GM19395 (cell line): ENCODE measurements around the gene DPYSL4.

Experiments
- ATAC-seq: cut with Tn5 transposase; IDR thresholded peaks from one replicate; pipeline ENCODE4 v1.9.1; 2021; ENCODE audit warnings: mild to moderate bottlenecking, moderate library complexity; ENCODE audit not compliant: unreplicated experiment

The DPYSL4 gene

DNA sequence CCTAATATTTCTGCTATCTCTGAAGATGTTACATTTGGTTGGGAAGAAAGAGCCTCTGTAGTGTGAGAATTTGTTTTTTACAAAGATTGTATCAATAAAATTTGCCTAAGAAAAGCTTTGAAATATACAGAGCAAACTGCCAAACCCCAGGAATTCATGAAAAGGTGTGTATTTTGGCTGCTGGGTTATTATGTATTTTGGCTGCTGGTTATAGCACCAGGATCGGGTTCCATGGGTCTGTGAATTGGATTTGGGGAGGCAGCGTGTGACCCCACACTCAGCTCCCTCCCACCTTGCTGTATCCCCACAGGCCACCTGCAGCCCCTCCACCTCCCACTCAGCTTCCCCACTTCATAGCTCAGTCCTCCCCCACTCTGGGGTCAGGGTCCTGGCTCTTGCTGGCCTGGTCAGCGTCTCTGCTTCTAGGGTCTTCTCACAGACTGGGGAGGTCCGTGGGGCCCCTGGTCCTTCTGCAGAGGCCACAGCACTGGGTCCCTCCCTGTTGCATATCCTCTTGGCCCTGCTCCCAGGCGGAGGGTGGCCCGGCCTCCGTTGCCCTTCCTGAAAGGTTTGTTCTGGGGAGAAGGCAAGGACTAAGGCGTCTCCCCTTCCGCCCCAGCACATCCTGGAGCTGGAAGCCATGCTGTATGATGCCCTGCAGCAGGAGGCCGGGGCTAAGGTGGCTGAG lies 24.0 kb upstream of the DPYSL4 start:
- ATAC-seq, result no peak

DNA sequence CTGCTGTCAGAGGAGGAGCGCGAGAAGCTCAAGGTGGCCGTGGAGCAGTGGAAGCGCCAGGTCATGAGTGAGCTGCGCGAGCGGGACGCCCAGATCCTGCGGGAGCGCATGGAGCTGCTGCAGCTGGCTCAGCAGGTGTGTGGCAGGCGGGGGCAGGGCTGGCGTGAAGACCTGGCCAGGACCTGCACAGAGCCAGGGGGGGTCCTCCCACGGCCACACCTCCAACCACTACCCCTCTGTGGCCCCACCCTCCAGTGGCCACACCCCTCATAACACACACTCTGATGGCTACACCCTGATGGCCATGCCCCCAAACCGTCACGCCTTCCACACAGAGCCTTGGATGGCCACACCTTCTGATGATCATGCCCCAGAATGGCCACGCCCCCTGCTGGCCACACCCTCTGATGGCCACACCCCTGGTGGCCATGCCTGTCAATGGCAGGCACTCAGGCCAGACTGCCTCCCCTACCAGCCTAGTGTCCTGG lies 23.4 kb upstream of the DPYSL4 start:
- ATAC-seq, result no peak

DNA sequence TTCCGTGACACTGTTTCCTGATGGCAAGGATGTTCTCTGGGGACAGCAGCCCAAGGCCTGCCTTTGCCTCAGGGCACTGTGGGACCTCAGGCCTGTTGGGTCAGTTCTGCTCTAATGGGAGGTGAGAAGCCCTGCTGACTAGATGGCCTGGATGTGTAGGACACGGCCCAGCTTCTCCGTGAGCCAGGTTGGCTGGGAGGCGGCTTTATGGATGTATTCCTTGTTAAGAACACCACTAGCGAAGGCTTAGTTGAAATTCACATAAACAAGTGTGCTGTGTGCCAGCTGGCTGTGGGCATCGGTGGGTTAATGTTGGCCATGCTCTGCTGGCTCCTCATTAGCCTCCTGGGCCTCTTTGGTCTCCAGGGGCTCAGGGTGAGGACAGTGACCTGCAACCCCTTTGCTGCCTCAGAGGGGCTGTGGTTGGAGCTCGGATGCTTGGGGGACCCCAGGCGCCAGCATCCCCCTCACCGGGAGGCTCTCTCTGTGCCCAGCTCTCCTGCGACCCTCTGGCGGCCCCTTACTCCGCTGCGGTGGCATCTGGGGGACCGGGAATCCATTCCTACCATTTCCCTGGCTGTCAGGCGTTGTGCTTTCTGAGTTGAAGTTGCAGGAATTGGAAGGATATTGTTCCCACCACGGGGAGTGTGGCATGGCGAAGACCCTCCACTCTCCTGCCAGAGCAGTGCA lies 22.8 kb upstream of the DPYSL4 start:
- ATAC-seq, result no peak

DNA sequence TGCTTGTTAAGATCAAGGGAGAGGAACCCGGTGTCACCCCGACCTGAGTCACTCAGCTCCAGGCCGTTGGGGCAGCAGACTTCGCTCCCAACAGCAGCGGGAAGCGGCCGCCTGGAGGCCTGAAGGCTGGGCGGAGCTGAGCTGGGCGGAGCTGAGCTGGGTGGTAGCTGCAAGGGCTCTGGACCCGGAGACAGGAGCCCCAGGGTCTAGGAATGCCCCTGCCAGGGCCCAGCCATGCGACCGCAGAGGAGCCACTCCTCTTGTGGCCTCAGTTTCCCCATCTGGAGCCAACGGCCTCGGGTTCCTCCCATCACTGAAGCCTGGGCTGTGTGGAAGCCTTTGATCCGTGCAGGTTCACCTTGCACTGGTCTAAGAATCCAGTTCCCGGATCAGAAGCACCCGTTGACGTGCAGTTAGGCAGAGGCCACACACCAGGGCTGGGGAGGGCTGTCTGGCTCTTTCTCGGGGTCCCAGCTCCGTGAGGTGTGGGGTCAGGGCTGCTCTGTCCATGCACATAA lies 21.9 kb upstream of the DPYSL4 start:
- ATAC-seq, result no peak

DNA sequence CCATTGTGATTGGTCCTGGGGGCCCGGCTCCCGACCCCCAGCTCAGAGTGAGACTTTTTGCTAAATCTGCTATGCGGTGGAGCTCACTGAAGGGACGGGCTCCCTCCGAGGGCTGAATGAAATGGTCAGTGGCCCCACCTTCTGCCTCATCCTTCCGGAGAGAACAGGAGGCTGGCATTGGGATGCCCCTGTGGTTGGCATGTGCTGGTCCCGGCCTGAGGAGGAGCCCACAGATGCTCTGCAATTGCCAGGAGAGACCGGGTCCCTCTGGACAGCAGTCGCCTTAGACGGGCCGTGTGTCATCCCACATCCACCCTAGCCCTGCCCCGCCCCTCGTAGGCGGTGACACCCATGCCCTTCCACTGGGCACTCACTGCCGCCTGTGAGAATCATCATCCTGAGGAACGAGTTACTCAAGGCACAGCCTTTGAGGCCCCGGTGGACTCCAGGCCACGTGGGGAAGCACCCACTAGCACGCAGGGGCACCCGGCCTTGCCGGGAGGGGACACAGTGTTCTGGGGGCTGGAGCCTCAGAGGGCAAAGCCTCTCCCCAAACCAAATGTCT lies 21.2 kb upstream of the DPYSL4 start:
- ATAC-seq, result no peak

DNA sequence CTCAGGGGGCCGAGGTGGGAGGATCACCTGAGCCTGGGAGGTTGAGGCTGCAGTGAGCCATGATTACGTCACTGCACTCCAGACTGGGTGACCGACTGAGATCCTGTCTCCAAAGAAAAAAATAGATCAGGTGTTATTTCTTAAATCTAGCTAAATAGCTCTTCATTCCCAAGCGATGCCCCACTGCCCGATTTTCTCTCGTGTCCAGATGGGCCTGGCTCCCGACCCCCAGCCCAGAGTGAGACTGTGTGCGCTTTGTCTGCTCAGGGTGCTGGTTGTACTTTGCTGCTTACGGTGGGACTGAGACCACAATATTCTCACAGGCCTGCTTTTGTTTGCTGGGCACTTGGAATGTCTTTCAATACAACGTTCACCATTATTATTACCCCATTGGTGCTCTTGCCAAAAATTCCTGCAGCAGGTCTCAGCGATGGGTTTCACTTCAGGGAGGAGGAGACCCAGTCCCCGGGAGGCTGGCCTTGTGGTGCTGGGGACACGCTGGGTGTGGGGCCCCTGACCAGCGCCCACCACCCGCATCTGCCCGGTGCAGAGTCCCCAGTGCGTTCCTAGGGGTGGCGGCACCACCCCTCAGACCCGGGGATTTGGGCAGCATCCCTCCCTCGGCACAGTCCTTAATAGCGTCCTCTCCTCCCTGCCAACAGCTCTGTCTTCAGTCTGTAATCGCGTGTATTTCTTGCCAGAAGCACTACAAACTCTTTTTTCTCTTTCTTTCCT lies 20.4 kb upstream of the DPYSL4 start:
- ATAC-seq, result no peak

DNA sequence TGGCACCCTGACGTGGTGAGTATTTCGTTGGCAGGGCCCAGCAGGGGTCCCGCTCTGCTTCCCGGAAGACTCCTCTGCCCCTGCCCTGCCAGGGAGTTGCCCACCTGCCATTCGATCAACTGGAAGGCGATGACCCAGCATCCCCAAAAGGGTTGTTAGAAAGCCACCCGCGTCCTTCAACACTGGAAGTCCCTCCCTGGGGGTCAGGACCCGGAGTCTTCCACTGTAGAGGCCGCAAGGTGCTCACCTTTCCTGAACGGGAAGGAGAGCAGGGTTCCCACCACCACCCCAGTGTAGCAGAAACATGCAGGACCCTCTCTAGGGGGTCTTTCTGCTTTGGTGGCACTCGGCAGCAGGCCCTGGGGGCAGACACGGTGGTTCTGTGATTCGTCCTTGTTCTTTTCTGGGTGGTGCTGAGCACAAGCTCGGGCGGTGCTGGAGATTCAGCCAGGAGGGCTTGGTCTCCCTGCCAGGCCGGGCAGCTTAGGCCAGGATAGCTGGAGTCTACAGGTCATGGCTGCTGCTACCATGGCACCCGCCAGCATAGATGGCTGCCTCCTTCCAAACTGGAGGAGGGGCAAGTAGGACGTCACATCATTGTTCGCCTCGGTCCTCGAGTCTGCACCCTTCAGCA lies 19.6 kb upstream of the DPYSL4 start:
- no peak for ATAC-seq

DNA sequence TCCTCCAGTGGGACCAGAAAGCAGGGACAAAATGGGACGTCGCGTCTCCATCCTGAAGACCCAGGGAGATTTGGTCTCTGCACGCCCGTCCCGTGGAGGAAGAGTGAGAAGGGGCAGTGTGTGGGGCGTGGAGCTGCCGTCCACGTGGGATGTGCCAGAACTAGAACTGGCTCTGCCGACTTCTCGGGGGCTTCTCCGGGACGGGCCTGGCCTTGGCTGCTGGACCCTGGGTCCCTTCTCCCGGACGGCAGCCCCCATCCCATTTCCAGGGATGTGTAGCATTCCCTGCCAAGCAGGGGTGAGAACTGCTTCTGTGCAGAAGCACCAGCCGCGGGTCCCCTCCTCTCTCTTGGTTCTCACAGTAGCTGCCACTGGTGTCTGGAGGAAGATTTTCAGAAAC lies 18.8 kb upstream of the DPYSL4 start:
- no peak for ATAC-seq

DNA sequence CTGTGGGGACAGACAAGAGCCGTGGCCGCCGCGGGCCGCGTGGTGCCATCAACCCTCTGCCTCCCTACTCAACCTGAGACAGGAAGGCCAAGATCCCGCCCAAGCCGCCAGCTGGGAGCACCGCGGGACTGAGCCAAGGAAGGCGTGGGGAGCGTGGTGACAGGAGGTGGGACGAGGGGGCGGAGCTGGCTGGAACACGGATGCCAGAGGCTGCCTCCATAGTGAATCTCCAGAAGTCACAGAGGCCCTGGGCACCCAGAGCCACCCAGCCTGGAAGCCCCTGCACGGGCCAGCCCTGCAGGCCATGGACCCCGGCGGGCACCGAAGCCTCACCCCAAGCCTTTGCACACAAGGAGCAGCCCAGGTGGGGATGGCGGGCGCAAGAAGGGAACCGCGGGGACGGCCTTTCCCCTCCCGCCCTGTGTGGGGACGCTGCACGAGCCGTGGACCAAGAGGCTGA lies 18.1 kb upstream of the DPYSL4 start:
- ATAC-seq, result no peak

DNA sequence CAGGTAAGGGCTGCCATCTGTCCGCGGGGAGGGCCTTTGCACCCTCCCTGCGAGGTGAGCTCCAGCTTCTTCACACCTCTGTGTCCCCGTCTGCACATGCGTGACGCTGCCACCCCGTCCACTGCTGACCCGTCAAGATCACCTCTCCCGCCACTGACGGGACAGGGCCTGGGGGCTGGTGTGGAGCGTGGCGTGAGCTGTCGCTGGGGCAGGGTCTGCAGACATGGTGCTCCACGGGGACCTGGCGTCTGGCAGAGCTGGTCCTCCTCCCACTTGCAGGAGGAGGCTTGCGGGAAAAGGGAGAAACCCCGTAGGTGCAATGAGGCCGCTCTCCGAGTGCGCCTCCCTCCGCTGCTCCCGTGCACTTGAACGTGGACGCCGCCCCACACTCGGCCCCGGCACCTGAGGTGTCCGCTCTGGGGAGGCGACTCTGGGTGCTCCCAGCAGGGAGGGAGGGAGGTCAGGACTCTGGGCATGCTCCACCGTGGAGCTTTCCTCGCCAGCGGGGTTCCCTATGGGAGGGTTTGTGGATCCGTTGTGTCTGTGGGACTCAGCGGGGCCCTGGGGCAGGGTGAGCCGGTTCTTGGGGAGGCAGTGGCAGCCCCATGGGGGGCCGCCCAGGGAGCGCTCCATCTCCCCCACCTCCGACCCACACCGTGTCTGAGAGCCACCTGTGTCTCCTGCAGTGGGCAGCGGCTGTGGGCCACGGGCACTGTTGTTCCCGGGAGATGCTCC lies 17.6 kb upstream of the DPYSL4 start:
- ATAC-seq, result no peak

DNA sequence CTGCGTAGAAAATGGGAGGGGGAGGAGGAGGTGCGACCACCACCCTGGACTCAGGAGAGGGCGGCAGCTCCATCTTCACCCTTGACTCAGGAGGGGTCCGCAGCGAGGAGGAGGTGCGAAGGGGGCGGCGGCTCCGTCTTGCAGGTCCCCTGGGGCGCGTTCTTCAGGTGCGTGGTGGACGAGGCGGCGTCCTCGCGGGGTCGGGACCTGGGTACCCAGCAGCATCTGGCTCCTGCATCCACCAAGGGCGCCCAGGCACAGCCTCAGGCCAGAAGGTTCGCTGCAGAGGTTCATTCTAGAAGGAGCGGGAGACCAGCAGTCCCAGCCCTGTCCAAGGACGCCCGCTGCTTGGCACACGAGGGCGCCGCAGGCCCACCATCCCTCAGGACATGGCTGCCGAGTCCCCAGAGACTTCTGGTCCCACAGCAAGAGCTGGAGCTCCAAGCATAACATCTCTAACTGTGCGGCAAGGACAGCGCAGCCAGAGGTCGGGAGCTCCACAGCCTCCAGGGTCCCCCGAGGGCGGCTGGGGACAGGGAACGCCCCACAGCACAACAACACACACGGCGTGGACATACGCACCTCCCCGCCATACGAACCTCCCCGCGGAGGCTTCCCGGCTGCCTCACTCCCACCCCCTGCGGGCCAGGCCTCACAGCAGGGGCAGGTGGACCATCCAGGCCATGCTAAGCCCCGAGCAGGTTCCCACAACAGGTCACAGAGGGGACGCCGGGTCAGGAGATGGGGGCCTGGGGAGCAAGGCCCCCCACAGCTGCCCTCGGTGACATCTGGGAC lies 16.8 kb upstream of the DPYSL4 start:
- no peak for ATAC-seq

DNA sequence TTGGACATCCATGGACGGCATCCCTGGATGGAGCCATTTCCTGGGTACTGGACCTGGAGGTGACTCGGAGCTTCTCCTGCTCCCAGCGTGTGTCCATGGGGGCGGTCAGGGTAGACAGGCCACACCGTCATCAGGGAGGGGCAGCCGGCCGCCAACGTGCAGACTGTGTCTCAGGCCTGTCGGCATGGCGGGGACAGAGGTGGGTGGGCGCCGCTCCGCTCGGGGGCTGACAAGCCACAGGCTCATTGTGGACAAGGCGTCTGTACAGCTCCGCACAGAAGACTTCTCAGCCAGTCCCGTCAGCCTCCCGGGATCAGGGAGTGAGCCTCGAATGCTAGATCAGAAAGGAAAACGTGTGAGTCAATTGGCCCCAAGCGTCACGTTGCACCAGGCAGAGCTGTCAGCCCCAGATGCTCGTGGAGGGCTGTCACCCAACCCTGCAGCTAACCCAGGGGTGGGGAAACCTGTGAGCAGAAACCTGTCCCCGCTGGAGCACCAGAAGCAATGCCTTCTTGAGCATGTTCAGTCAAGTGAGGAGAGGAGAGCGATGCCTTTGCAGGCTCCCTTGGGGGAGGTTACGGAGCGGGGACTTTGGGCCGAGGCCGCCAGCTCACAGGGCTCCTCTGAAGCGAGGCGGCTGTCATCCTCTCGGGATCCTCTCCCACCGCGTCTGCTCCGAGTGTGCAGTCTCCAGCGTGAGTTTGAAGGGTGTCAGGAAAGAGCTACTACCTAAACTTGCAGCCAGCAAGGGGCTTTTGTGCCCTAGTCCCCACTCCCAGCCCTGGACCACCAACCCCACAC lies 16.0 kb upstream of the DPYSL4 start:
- ATAC-seq, result no peak

DNA sequence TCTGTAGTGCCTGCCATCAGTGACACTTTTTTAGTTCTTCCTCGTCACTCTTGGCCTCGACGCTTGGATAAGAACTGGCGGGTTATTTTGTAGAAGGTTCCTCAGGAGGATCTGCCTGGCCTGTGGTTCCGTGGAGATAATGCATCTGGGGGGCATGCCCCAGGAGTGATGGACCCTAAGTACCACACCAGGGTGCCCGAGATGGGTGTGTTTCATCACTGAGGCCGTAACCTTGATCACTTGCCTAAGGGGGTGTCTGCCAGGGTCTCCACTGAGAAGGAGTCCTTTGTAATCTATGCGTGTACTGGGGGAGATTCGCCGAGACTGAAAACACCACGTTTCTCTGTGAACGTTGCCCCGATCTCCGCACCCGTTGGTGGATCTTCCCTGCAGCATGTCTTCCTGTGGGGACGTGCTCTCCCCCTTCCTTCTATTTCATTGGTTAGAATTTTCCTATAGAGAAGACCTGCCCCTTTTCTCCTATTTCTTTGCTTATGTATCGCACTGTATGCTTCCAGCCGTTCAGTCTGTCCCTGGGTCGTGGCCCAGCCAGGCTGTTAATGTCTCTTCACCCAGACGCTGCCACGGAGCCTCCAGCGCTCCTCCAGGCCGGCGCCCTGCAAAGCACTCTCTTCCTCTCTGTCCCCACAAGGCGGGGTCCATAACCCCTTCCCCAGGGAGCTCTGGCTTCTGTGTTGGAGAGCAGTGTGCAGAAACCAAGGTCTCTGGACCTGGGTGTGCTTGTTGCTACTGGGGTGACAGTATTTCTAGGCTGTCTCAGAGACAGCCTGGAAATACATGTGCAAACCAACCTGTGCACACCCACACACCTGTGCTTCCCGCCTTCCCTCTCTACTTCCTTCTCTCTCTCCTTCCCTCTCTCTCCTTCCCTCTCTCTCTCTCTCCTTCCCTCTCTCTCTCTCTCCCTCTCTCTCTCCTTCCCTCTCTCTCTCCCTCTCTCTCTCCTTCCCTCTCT lies 14.4 kb upstream of the DPYSL4 start:
- ATAC-seq, result no peak

DNA sequence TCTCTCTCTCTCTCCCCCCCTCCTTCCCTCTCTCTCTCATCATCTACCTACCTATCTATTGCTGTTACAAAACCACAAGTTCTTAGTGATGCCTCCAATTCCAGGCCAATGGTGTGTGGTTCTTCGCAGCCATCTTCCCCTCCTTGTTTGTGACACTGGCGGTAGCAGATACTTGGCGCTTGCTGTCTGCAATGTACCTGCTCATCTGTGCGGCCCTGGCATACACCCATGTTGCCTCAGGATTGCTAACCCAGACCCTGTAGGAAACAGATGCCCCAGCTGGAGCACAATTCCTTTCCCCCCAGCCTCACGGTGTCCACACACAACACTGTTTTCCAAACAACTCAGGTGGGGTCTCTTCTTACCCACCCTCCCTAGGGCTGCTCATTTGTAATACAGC lies 13.6 kb upstream of the DPYSL4 start:
- ATAC-seq, result no peak

DNA sequence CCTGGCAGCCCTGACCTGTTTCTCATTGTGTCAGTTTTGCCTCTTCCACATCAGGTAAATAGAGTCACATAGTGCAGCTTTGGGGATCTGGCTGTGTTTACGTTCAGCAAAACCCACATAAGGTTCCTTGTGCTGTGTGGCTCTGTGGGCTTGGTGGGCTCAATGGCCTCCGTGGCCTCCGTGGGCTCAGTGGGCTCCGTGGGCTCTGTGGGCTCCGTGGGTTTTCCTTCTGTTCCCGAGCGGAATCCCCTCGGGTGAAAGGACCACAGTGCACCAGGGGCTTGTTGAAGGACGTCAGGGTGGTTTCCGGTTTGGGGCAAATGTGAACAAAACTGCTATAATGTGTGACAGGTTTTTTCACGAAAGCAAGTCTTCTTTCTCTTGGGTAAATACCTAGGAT lies 12.5 kb upstream of the DPYSL4 start:
- ATAC-seq, result no peak

DNA sequence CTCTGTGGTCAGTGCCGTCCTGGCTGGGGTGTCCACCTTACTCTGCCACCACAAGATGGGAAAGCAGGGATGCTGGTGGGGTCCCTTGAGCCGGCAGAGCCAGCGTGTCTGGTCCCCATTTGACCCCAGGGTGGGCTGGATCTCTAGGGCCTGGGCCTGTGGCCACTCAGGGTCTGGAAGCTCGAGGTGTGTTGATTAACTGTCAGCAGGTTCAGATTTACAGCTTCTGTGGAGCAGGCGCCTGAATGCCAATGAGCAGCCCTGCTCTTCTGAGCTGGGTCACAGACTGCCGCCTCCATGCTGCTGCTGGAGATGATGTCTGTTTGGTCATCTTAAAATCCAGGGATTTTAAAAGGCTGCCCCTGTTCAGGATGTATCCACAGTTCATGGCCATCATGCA lies 11.3 kb upstream of the DPYSL4 start:
- no peak for ATAC-seq

DNA sequence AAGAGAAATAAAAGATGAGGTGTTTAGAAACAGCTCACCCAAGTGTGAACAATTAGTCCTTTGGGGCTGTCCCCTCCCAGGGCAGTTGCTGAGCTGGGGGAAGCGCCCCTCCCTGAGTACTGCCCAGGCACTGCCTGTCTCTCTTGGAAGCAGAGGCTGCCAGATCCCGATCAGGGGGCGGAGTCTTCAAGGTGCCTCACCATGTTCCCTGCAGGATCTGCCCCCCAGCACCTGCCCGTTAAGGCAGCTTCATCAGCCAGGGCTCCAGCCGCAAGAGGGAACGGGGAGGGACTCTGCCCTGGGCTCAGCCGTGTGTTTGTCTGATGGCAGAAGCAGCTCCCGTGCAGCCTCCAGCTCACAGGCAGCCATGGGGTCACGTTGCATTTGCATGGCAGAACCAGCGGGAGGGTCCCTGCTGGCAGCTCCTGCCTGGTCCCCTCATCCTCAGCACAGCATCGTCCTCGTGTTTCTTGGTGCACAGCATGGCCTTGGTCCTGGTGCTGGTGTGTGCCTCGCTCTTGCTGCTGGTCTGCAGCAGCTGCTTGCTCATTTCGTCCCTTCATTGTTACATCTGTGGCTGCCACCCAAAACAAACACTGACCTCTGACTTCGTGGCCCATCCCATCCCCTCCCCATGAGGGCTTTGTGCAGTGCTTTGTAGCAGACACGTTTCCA lies 10.7 kb upstream of the DPYSL4 start:
- ATAC-seq, result no peak
